Measurements from ENCODE around the gene IFI27L1. TPM values are rescaled to one million over a fixed set of nuclear protein-coding genes. Genes with fewer than 3 reads are reported as not detected.

IFI27L1 gene
- polyA plus RNA-seq, 3 donors, result 2.1 to 3.1 (median 2.2) TPM

GRCh38 chr14:94142247-94142646 is 61.1 kb downstream of the IFI27L1 start:
- no peak for TF ChIP-seq CTCF (IDR thresholded peaks at IDR 0.05)
- no peaks in the 10 kb centered on the region for H3K79me2 ChIP-seq (ENCODE audit: insufficient read depth, low read length)
- intact Hi-C loops (cut with micrococcal nuclease), result no loop called here
- H3K4me2 ChIP-seq (replicated peaks; ENCODE audit: extremely low read depth, low read length, poor library complexity, severe bottlenecking), result no peak overlapping the region
- H3K9me3 ChIP-seq (replicated peaks in 1 of 2; ENCODE audit: control insufficient read depth in 1 of 2, insufficient read depth in 1 of 2, low read length in 2 of 2), result no peaks in the 10 kb centered on the region
- Mint-ChIP-seq H3K4me1 (peaks cover 13% of the 10 kb centered on the region), H3K36me3 (no peaks in the 10 kb centered on the region), H3K9me3 (peaks cover 0 to 1% (median 0%) of the 10 kb centered on the region in 7 donors), H3K27ac (no peak overlapping the region), H3K27me3 (ENCODE audit: low read depth in 3 of 3) (peaks cover 0 to 11% (median under 1%) of the 10 kb centered on the region in 3 donors), H3K4me3 (no peak overlapping the region)
- H4K20me1 ChIP-seq (ENCODE audit: insufficient read depth, low read length), result no peaks in the 10 kb centered on the region
- WGBS (ENCODE audit: insufficient coverage), result no CpG with 5 or more reads among the region's 3 CpGs
- H3K9ac ChIP-seq (ENCODE audit: insufficient read depth, low read length, poor library complexity, severe bottlenecking), result no peak overlapping the region
- H3K36me3 ChIP-seq (replicated peaks in 1 of 2; ENCODE audit: control insufficient read depth in 1 of 2, insufficient read depth in 2 of 2, low read length in 2 of 2), result no peaks in the 10 kb centered on the region
- DNase-seq, result no peak
- peaks cover 8% of the 10 kb centered on the region in 2 donors for H3K4me1 ChIP-seq (ENCODE audit: control insufficient read depth in 1 of 2, insufficient read depth in 2 of 2, low read length in 2 of 2)
- no peak overlapping the region for H3K4me3 ChIP-seq (replicated peaks in 1 of 3; ENCODE audit: low read depth in 2 of 3, low read length in 3 of 3)
- no peak overlapping the region for H2AFZ ChIP-seq (ENCODE audit: insufficient read depth, low read depth, low read length, poor library complexity, severe bottlenecking)
- H3K27me3 ChIP-seq (ENCODE audit: control insufficient read depth in 2 of 2, insufficient read depth in 2 of 2, low read length in 2 of 2), result no peaks in the 10 kb centered on the region
- H3K27ac ChIP-seq (ENCODE audit: low read depth in 1 of 2, low read length in 2 of 2), result no peak overlapping the region

- no peak overlapping the region for H3K27ac ChIP-seq (ENCODE audit: low read depth in 1 of 2, low read length in 2 of 2)
- no peaks in the 10 kb centered on the region for H3K79me2 ChIP-seq (ENCODE audit: insufficient read depth, low read length)
- H3K36me3 Mint-ChIP-seq, result no peaks in the 10 kb centered on the region
- H3K27ac Mint-ChIP-seq, result no peak overlapping the region
- no CpG with 5 or more reads among the region's 1 CpG for WGBS (ENCODE audit: insufficient coverage)
- peaks cover 8% of the 10 kb centered on the region in 2 donors for H3K4me1 ChIP-seq (ENCODE audit: control insufficient read depth in 1 of 2, insufficient read depth in 2 of 2, low read length in 2 of 2)
- intact Hi-C loops (cut with micrococcal nuclease), result no loop called here
- TF ChIP-seq CTCF (IDR thresholded peaks at IDR 0.05), result no peak
- H3K4me2 ChIP-seq (replicated peaks; ENCODE audit: extremely low read depth, low read length, poor library complexity, severe bottlenecking), result no peak overlapping the region
- DNase-seq, result no peak
- no peak overlapping the region for H2AFZ ChIP-seq (ENCODE audit: insufficient read depth, low read depth, low read length, poor library complexity, severe bottlenecking)
- H4K20me1 ChIP-seq (ENCODE audit: insufficient read depth, low read length), result no peaks in the 10 kb centered on the region
- no peaks in the 10 kb centered on the region for H3K36me3 ChIP-seq (replicated peaks in 1 of 2; ENCODE audit: control insufficient read depth in 1 of 2, insufficient read depth in 2 of 2, low read length in 2 of 2)
- H3K9me3 ChIP-seq (replicated peaks in 1 of 2; ENCODE audit: control insufficient read depth in 1 of 2, insufficient read depth in 1 of 2, low read length in 2 of 2), result no peaks in the 10 kb centered on the region
- H3K27me3 ChIP-seq (ENCODE audit: control insufficient read depth in 2 of 2, insufficient read depth in 2 of 2, low read length in 2 of 2), result no peaks in the 10 kb centered on the region
- H3K9ac ChIP-seq (ENCODE audit: insufficient read depth, low read length, poor library complexity, severe bottlenecking), result no peak overlapping the region
- peaks cover 13% of the 10 kb centered on the region for H3K4me1 Mint-ChIP-seq
- no peak overlapping the region for H3K4me3 ChIP-seq (replicated peaks in 1 of 3; ENCODE audit: low read depth in 2 of 3, low read length in 3 of 3)
- peaks cover 0 to 6% (median 0%) of the 10 kb centered on the region in 3 donors for H3K27me3 Mint-ChIP-seq (ENCODE audit: low read depth in 3 of 3)
- peaks cover 0 to 1% (median 0%) of the 10 kb centered on the region in 7 donors for H3K9me3 Mint-ChIP-seq
- no peak overlapping the region for H3K4me3 Mint-ChIP-seq
Measured at GRCh38 chr14:94142836-94143235, 61.7 kb downstream of the IFI27L1 start.

All from CD14-positive monocyte (primary cell).